Natural killer cell (primary cell): ENCODE results near the gene TMEM225B. TPM values are rescaled to one million over a fixed set of nuclear protein-coding genes. Genes with fewer than 3 reads are reported as not detected.
"Not testable (repeated sequence)": the region's sequence is repeated elsewhere in the genome, so short reads cannot be mapped to it uniquely, and the experiment has no call there.

Experiments used
- ATAC-seq, 3 donors: fragments of 150-1000 bp in 2 of 3; fragments of 200-7000 bp in 1 of 3; cut with Tn5 transposase; 1 replicate in 1 of 3; 2 replicates in 2 of 3; pipeline ENCODE4 v1.10.0; 2021; ENCODE audit warnings: mild to moderate bottlenecking in 2 of 3, moderate library complexity in 2 of 3
- DNase-seq, 2 donors: peaks; one replicate each; pipeline versions ENCODE4 v3.0.0 to v3.0.0-alpha.2; 2013 to 2021; ENCODE audit warnings: mixed read lengths in 1 of 2
- H3K27ac ChIP-seq: one replicate; pipeline ENCODE4 v1.5.1; 2013; ENCODE audit warnings: mild to moderate bottlenecking, low read length
- H3K27me3 ChIP-seq: one replicate; pipeline ENCODE4 v1.6.1; 2013; ENCODE audit warnings: low read length; ENCODE audit not compliant: control insufficient read depth, insufficient read depth
- H3K36me3 ChIP-seq: one replicate; pipeline ENCODE4 v1.6.1; 2013; ENCODE audit warnings: low read length; ENCODE audit not compliant: control insufficient read depth, insufficient read depth
- H3K4me1 ChIP-seq: one replicate; pipeline ENCODE4 v1.6.1; 2013; ENCODE audit warnings: low read length; ENCODE audit not compliant: control insufficient read depth, insufficient read depth
- H3K4me3 ChIP-seq: one replicate; pipeline ENCODE4 v1.5.1; 2013; ENCODE audit warnings: low read length
- H3K9me3 ChIP-seq: one replicate; pipeline ENCODE4 v1.6.1; 2013; ENCODE audit warnings: low read length; ENCODE audit not compliant: control insufficient read depth, insufficient read depth
- H3K27ac Mint-ChIP-seq, 2 donors: one replicate each; pipeline ENCODE4 v1.8.0; 2022; ENCODE audit warnings: mild to moderate bottlenecking in 2 of 2, mixed read lengths in 2 of 2, moderate library complexity in 1 of 2
- H3K27me3 Mint-ChIP-seq, 2 donors: one replicate each; pipeline ENCODE4 v1.8.0; 2022; ENCODE audit warnings: low read depth in 2 of 2, mixed read lengths in 2 of 2
- H3K36me3 Mint-ChIP-seq: one replicate; pipeline ENCODE4 v1.8.0; 2022; ENCODE audit warnings: mixed read lengths
- H3K4me1 Mint-ChIP-seq, 2 donors: one replicate each; pipeline ENCODE4 v1.8.0; 2022; ENCODE audit warnings: mixed read lengths in 2 of 2
- H3K4me3 Mint-ChIP-seq: one replicate; pipeline ENCODE4 v1.8.0; 2022; ENCODE audit warnings: mild to moderate bottlenecking, moderate library complexity, mixed read lengths
- H3K9me3 Mint-ChIP-seq, 2 donors: one replicate each; pipeline ENCODE4 v1.8.0; 2022; ENCODE audit warnings: mixed read lengths in 2 of 2
- WGBS: methylation state at CpG from one replicate; pipeline ENCODE4 v1.1.7; 2013; ENCODE audit warnings: missing lambda C conversion rate; ENCODE audit not compliant: insufficient coverage; 5-methylcytosine and 5-hydroxymethylcytosine counted together
- intact Hi-C: fragments of 100-400 bp; cut with micrococcal nuclease; formaldehyde crosslinking; loops from one replicate; pipeline ENCODE4 v1.14.2; 2022
- total RNA-seq, 4 donors: library from RNA; stranded (reverse); fragments of 120-200 nt in 1 of 4; gene quantifications; one replicate each; pipeline versions ENCODE4 v1.2.3 to v1.2.4, GENCODE V29; 2013 to 2022
- TF ChIP-seq, protein P1 (sequence below): fragments of 200-600 bp; IDR thresholded peaks from one replicate; pipeline ENCODE4 v1.8.0; 2022; ENCODE audit warnings: antibody characterized with exemption

The TMEM225B gene
- total RNA-seq, 3 donors from 2014 or later (not counting 1 experiment from before 2014, with no cell fraction given) = 1.4 to 2.5 (median 2.0) TPM

- peaks cover 16% of the 10 kb centered on the region for H3K36me3 Mint-ChIP-seq
Measured at GRCh38 chr7:99628471-99629465, 30.7 kb downstream of the TMEM225B start.

DNA sequence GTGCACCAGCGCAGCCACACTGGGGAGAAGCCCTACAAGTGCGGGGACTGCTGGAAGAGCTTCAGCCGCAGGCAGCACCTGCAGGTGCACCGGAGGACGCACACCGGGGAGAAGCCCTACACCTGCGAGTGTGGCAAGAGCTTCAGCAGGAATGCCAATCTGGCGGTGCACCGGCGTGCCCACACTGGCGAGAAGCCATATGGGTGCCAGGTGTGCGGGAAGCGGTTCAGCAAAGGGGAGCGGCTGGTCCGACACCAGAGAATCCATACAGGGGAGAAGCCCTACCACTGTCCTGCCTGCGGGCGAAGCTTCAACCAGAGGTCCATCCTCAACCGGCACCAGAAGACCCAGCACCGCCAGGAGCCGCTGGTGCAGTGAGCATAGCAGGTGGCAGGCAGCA, 31.6 kb downstream of the TMEM225B start:
- Histone ChIP-seq H3K9me3 (no peaks in the 10 kb centered on the region), H3K4me3 (no peak overlapping the region), H3K27ac (no peak overlapping the region), H3K27me3 (no peaks in the 10 kb centered on the region), H3K36me3 (peaks cover 63% of the 10 kb centered on the region), H3K4me1 (peaks cover 9% of the 10 kb centered on the region)
- Mint-ChIP-seq H3K4me3 (no peak overlapping the region), H3K9me3 (no peaks in the 10 kb centered on the region), H3K27ac (no peak overlapping the region), H3K27me3 (no peaks in the 10 kb centered on the region), H3K4me1 (peaks cover 18 to 26% of the 10 kb centered on the region in 2 donors), H3K36me3 (peaks cover 16% of the 10 kb centered on the region)
- 98% methylated on average over 20 of the region's 20 CpGs for WGBS
- TF ChIP-seq, protein P1, sequence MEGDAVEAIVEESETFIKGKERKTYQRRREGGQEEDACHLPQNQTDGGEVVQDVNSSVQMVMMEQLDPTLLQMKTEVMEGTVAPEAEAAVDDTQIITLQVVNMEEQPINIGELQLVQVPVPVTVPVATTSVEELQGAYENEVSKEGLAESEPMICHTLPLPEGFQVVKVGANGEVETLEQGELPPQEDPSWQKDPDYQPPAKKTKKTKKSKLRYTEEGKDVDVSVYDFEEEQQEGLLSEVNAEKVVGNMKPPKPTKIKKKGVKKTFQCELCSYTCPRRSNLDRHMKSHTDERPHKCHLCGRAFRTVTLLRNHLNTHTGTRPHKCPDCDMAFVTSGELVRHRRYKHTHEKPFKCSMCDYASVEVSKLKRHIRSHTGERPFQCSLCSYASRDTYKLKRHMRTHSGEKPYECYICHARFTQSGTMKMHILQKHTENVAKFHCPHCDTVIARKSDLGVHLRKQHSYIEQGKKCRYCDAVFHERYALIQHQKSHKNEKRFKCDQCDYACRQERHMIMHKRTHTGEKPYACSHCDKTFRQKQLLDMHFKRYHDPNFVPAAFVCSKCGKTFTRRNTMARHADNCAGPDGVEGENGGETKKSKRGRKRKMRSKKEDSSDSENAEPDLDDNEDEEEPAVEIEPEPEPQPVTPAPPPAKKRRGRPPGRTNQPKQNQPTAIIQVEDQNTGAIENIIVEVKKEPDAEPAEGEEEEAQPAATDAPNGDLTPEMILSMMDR = no peak
- DNase-seq = no peak
- intact Hi-C loops = no loop called here
- no peak for ATAC-seq

More at GRCh38 chr7:99628471-99629465, 30.7 kb downstream of the TMEM225B start:
- H3K9me3 ChIP-seq = no peaks in the 10 kb centered on the region
- H3K36me3 ChIP-seq = peaks cover 68% of the 10 kb centered on the region
- intact Hi-C loops = no loop called here
- H3K27me3 Mint-ChIP-seq = no peaks in the 10 kb centered on the region
- no peaks in the 10 kb centered on the region for H3K9me3 Mint-ChIP-seq
- H3K4me1 Mint-ChIP-seq = peaks cover 27 to 35% of the 10 kb centered on the region in 2 donors
- DNase-seq = no peak
- no peak overlapping the region for H3K4me3 ChIP-seq
- no peaks in the 10 kb centered on the region for H3K27me3 ChIP-seq
- H3K4me1 ChIP-seq = peaks cover 18% of the 10 kb centered on the region
- TF ChIP-seq, protein P1 = no peak
- no peak for ATAC-seq
- no peak overlapping the region for H3K27ac ChIP-seq
- H3K27ac Mint-ChIP-seq = no peak overlapping the region
- WGBS = 89% methylated on average over 14 of the region's 14 CpGs
- H3K4me3 Mint-ChIP-seq = no peak overlapping the region

- Mint-ChIP-seq H3K27me3 (no peaks in the 10 kb centered on the region), H3K27ac (peak overlapping the region; percentile 54 to 63), H3K36me3 (peaks cover 9% of the 10 kb centered on the region), H3K4me1 (peaks cover 6 to 11% of the 10 kb centered on the region in 2 donors), H3K9me3 (no peaks in the 10 kb centered on the region), H3K4me3 (no peak overlapping the region)
- Histone ChIP-seq H3K4me1 (no peaks in the 10 kb centered on the region), H3K36me3 (peaks cover 46% of the 10 kb centered on the region), H3K4me3 (no peak overlapping the region), H3K27ac (no peak overlapping the region), H3K27me3 (no peaks in the 10 kb centered on the region), H3K9me3 (no peaks in the 10 kb centered on the region)
- intact Hi-C loops = no loop called here
- WGBS = 56% methylated on average over 9 of the region's 9 CpGs
- TF ChIP-seq, protein P1 = no peak
- peak in 1 of 2 donors; percentile 26 for DNase-seq
- ATAC-seq = peak in 1 of 3 donors; percentile 47
Measured at GRCh38 chr7:99631295-99632109, 33.4 kb downstream of the TMEM225B start.

DNA sequence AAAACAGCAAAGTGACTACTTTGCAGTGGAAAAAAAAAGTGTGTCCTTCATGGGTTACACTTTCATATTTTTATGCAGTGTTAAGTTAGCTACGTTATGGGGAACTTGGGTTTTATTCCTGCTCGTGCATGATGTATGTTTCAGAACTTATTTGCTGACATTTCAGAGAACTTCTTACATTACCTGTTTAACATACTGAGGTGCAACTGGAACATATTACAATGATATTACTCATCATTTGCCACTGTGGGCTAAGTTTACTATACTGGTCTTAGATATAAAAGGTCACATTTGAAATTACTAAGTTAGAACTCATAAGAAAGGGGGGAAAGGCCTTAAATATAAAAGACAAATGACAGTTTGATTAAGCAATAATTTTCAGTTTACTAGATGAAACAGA, 39.3 kb downstream of the TMEM225B start:
- H3K36me3 Mint-ChIP-seq, H3K4me1 Mint-ChIP-seq, H3K27me3 ChIP-seq, intact Hi-C loops, H3K4me3 ChIP-seq, DNase-seq, H3K27ac Mint-ChIP-seq, H3K9me3 ChIP-seq, H3K27me3 Mint-ChIP-seq, H3K9me3 Mint-ChIP-seq, H3K27ac ChIP-seq, H3K36me3 ChIP-seq, H3K4me3 Mint-ChIP-seq, H3K4me1 ChIP-seq, ATAC-seq: not testable (repeated sequence)
- 93% methylated on average over 2 of the region's 2 CpGs for WGBS
